GM18508 (cell line): ENCODE data around the gene MBLAC2.

Source experiments
- ATAC-seq: cut with Tn5 transposase; IDR thresholded peaks from one replicate; pipeline ENCODE4 v1.9.1; 2021; ENCODE audit warnings: moderate number of reproducible peaks; ENCODE audit not compliant: insufficient read depth, unreplicated experiment

The MBLAC2 gene

DNA sequence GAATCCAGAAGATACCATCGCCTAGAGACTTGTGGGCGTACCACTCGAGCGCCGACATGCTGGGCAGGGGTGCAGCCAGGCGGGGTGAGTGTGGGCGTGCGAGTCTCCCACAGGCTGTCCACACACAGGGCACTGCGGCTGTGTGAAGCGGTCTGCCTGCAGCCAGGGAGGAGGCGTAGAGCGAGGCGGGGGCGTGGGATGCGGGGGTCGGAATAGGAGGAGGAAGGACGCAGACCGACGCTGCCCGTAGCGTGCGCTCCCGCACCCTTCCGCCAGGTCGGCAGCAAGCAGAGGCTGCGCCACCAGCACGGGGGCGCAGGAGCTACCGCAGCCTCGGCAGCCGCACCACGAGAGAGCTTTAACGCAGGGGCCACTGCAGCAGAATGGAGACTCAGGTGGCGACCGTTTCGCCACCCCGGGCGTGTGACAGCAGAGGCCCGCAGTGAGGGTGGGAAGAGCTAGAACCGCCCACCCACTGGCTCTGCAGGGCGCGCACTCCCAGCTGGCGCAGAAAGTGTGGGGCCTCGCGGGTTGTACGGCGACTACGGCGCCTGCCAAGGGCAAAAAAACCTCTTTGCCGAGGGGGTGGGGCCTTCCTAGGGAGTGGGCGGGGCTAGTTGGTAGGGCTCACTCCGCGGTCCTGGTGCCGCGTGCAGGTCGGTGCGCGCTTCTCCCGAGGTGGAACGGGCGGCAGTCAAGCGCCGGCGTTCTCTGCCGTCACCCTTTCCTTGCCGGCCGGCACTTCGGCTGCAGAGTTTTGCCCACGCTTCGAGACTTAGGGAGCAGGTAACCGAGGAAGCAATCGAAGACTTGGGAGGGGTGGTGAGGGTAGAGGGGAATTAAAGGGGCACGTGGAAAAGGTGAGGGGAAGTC, at the start of gene MBLAC2, which contains the start of gene POLR3G:
TSS of gene MBLAC2 (minus strand) at position 537 of the 873 bp plus-strand sequence. CDS start at position 58, 479 bp downstream.
TSS of gene POLR3G (plus strand) at position 630 of the 873 bp plus-strand sequence. CDS start 10,704 bp downstream, outside the sequence.
- peak; percentile 78 for ATAC-seq

DNA sequence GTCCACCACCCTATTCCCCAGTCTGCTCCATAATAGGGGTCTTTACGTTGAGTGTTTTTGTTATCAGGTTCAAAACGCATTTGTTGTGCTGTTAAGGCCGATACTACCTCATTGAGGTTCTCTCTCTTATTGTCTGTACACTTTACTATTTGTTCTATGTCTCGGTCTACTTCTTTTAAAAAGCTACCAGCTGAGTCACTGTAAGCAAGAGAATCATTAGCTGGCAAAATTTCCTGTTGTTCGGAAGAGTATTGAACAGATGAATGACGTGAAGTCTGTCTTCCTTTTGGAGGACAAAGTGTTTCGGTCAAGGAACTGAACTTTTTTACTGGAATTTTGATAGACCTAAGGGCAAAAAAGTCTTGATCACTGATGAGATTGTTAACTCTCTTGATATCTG, 44.5 kb upstream of the MBLAC2 start:
- ATAC-seq = no peak

GRCh38 chr5:90518661-90519060, 44.1 kb upstream of the MBLAC2 start:
- ATAC-seq = no peak

GRCh38 chr5:90514520-90514919, 39.9 kb upstream of the MBLAC2 start:
- ATAC-seq = no peak

DNA sequence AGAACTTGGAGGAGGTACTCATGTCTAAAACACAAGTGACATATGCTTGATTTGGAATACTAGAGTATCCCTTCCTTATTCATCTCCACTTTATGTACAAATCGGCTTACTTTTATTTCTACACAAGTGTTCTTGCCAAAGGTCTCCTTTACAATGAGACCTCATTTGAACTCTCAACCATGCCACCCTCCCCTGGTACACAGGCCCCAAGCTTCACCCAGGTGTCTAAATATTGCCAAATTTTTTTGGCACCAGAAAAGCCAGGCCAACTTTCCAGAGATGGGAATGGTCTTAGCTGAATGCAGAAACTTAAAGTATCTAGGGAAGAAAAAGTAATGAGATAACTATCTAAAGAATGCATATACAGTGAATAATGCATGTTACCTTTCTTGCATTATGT, 35.9 kb upstream of the MBLAC2 start:
- no peak for ATAC-seq

DNA sequence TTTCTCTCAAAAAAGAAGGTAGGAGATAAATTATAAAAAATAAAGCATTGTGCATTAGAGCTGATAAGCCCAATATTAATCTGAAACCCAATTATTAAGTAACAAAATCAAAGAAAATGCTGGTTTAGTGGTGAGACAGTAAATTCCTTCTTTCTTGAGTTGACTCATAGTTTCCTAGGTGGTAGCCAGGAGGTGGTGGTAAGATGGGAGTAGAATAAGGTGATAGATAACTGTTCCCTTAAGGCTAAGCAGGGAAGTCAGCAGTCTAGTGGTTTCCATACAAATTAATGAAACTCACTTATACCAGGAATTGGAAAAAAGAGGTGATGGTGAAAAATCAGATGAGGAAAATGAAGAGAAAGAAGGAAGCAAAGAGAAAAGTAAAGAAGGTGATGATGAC, 31.6 kb upstream of the MBLAC2 start:
- no peak for ATAC-seq

DNA sequence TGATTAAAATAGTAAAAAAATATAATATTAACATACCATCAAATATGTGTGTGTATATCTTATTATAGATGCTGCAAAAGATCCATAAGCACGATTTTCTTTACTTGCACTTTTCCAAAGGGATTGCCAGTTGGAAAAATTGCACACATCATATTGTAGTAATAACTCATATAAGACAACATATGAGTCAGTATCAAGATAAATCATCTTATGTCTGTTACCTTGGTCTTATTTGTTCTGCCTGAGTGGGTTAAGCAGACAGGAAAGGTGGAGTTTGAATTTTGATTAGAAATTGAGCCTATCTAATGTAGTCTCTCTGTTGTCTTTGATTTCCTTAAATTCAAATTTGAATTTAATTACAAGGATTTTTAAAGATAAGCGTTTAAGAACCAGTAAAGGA, 30.2 kb upstream of the MBLAC2 start:
- ATAC-seq = no peak

GRCh38 chr5:90503596-90503995, 29.0 kb upstream of the MBLAC2 start:
- ATAC-seq = no peak

DNA sequence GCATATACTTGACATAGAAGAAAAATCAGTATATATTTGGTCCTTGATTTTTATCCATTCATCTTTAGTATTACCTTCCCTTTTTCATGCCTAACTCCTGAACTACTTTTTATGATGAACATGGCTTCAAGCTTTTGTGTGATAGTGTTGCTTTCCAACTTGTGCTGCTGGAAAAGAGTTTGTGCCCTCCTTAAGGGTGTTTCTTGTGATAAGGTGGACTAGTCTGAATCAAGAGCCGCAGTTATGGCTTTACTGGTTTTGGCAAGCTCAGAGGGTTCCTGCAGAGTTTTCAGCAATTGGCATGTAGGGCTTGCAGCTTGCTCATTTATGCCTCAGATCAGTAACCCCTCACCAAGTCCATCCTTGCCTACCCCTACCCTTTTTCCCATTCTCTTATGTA, 20.6 kb upstream of the MBLAC2 start:
- ATAC-seq = no peak

DNA sequence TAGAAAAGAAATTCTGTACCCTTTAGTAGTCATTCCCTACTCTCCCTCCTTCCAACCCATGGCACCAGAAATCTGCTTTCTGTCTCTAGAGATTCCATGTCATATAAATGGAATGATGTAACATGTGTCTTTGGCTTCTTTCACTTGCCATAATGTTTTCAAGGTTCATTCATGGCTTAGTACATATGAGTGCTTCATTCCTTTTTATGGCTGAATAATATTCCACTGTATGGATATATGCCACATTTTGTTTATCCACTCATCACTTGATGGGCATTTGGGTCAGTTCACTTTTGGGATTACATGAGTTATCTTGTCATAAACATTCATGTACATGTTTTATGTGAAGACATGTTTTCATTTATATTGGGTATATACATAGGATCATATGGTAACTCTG, 19.5 kb upstream of the MBLAC2 start:
- ATAC-seq = no peak

DNA sequence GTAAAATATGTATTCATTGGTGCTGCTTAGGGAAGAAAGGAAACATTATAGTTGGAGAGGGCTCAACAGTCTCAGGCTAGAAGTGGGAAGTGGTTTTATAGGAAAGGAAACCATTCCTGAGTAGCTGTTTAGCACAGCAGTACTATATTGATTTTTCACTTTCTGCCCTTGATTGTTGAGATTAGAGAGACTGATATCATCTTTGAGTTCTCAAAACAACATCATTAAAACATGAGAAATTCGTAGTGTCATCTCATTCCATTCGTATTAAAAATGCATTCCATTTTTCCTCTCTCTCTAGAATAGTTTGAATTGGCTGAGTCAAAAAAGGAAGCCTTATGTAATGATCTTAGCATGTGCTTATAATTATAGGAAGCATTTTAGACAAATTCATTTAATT, 14.2 kb upstream of the MBLAC2 start:
- ATAC-seq = no peak

DNA sequence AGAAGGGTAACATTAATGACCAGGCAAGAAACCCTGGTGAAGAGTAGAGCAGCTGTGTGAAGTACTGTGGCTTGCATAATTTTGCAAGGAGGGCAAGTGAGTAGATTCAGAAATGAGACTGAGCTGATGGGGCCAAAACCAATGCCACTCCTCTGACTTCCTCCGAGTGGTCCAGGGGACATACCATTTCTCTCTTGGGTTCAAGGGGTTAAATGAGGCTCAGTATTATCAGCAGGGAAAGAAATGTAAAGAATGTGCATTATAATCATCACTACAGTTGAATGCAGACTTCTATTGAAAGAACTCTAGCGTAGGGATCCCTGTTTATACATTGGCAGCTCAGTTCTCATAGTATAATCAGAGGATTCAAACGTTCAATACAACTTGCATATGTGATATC, 10.0 kb upstream of the MBLAC2 start:
- ATAC-seq = no peak

- ATAC-seq = no peak
Measured at GRCh38 chr5:90483206-90483605, 8.6 kb upstream of the MBLAC2 start.

- ATAC-seq = no peak
Measured at GRCh38 chr5:90480699-90481098, 6.1 kb upstream of the MBLAC2 start.

- no peak for ATAC-seq
Measured at GRCh38 chr5:90479611-90480385, 5.2 kb upstream of the MBLAC2 start.

DNA sequence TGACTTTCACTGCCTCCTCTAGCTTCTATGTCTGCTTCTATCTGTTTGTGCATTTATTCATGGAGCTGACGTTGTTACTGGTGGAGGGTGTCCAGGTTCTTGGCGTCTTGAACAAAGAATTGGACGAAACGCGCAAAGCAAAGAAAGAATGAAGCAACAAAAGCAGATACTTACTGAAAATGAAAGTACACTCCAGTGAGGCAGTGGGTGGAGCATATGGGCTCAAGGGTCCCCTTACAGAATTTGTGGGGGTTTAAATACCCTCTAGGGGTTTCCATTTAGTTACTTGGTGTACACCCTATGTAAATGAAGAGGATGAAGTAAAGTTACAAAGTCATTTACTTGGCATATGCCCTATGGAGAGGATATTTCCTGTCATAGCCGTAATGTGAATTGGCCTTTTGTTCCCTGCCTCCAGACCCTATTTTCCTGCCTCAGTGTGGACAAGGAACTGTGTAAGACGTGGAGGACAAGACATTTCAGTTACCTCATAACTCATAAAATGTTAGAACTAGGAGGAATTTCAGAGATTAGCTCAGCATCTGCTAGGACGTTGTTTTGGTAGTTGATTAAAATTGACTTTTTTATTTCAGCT, 3.1 kb upstream of the MBLAC2 start:
- ATAC-seq = no peak

DNA sequence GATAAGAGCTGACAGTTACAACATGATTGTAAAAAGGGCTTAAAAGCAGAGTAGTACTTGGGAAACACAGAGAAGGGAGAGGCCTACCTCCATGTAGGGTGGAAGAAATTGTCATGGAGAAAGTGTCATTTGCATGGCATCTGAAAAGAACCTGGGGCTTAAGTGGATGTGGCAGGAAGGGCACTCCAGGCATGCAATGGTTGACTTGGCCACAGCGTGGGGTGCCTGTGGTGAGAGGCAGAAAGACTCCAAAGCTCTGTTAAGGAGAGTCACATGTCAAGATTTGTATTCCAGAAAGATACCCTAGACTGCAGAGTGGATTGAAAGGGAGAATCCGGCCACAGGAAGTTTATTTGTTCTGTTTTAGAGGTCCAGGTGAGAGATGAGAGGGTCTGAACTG, 2.5 kb upstream of the MBLAC2 start:
- ATAC-seq = no peak

GRCh38 chr5:90476391-90476790, 1.8 kb upstream of the MBLAC2 start:
- no peak for ATAC-seq

GRCh38 chr5:90475436-90475980, 937 bp upstream of the MBLAC2 start:
- ATAC-seq = no peak

DNA sequence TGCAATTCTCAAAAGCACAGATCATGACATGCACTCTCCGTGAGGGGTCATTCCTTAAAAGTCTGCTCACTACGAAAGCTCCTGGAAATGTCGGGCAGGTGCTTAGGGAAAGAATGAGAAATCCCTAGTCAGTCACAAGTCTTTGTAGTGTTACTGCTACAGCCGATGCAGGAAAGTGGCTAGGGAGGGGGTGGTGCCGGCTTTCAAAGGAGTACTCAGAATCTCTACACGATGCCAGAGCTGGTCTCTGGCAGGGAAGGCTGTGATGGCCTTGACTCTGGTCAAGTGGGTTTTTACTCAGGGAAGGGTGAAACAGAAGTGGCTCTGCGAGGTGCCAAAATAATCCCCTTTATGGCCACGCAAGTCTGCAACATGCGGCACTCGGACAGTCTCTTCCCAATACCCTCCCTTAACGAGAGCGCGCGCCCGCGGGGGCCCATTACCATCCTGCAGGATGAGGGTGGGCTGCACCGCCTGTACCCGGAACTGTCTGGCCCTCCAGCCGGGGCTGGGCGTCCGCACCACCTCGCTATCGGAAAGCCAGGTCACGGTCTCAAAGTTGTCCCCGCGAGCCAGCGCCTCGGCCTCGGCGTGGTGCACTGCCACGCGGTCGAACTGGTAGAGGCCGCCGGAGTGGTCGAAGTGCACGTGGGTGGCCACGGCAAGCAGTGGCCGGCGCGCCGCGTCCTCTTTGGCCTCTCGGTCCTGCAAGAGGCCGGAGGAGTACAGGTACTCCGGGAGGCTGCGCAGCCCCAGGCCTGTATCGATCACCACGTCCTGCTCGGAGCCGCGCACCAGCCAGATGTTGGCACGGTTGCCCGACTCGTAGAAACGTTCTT, 956 bp downstream of the MBLAC2 start:
- peak; percentile 3 for ATAC-seq
